ENCODE data around the gene CECR2. TPM values are rescaled to one million over a fixed set of nuclear protein-coding genes. Genes with fewer than 3 reads are reported as not detected.
"Not testable (repeated sequence)": the region's sequence is repeated elsewhere in the genome, so short reads cannot be mapped to it uniquely, and the experiment has no call there.

CECR2 gene
- total RNA-seq, 2 experiments from 2014 or later, result 0.17 TPM; not detected in 1

- DNase-seq, result no peak
- H3K27ac Mint-ChIP-seq, result no peak overlapping the region
- H3K27me3 Mint-ChIP-seq (ENCODE audit: low read depth), result no peaks in the 10 kb centered on the region
- H3K4me3 Mint-ChIP-seq, result no peak overlapping the region
- H3K4me1 Mint-ChIP-seq (ENCODE audit: low read depth), result no peaks in the 10 kb centered on the region
- intact Hi-C loops (cut with micrococcal nuclease), result no loop called here
- CTCF ChIA-PET, result no interaction called here
- H3K36me3 Mint-ChIP-seq (ENCODE audit: low read depth), result no peaks in the 10 kb centered on the region
- no peaks in the 10 kb centered on the region for H3K9me3 Mint-ChIP-seq
Measured at GRCh38 chr22:17419348-17419747, 50.1 kb downstream of the CECR2 start.

- Mint-ChIP-seq H3K9me3 (no peaks in the 10 kb centered on the region), H3K36me3 (ENCODE audit: low read depth) (no peaks in the 10 kb centered on the region), H3K4me1 (ENCODE audit: low read depth) (no peaks in the 10 kb centered on the region), H3K27ac (no peak overlapping the region), H3K4me3 (no peak overlapping the region), H3K27me3 (ENCODE audit: low read depth) (peaks cover 2% of the 10 kb centered on the region)
- CTCF ChIA-PET, result no interaction called here
- intact Hi-C loops (cut with micrococcal nuclease), result no loop called here
- DNase-seq, result no peak
Measured at GRCh38 chr22:17422736-17423343, 53.6 kb downstream of the CECR2 start.

- Mint-ChIP-seq H3K4me3 (no peak overlapping the region), H3K27ac (no peak overlapping the region), H3K9me3 (no peaks in the 10 kb centered on the region), H3K27me3 (ENCODE audit: low read depth) (peaks cover 4% of the 10 kb centered on the region), H3K36me3 (ENCODE audit: low read depth) (no peaks in the 10 kb centered on the region), H3K4me1 (ENCODE audit: low read depth) (no peaks in the 10 kb centered on the region)
- intact Hi-C loops (cut with micrococcal nuclease), result no loop called here
- CTCF ChIA-PET, result no interaction called here
- no peak for DNase-seq
Measured at GRCh38 chr22:17423616-17424015, 54.4 kb downstream of the CECR2 start.

- DNase-seq; H3K27ac Mint-ChIP-seq; H3K36me3 Mint-ChIP-seq (ENCODE audit: low read depth); intact Hi-C loops (cut with micrococcal nuclease); H3K4me1 Mint-ChIP-seq (ENCODE audit: low read depth); CTCF ChIA-PET; H3K4me3 Mint-ChIP-seq; H3K9me3 Mint-ChIP-seq: not testable (repeated sequence)
- peaks cover 11% of the 10 kb centered on the region for H3K27me3 Mint-ChIP-seq (ENCODE audit: low read depth)
Measured at GRCh38 chr22:17427528-17427927, 58.3 kb downstream of the CECR2 start.

- Mint-ChIP-seq H3K9me3 (no peaks in the 10 kb centered on the region), H3K36me3 (ENCODE audit: low read depth) (no peaks in the 10 kb centered on the region), H3K4me1 (ENCODE audit: low read depth) (no peaks in the 10 kb centered on the region), H3K27me3 (ENCODE audit: low read depth) (peaks cover 11% of the 10 kb centered on the region), H3K27ac (no peak overlapping the region), H3K4me3 (no peak overlapping the region)
- intact Hi-C loops (cut with micrococcal nuclease), result no loop called here
- DNase-seq, result no peak
- CTCF ChIA-PET, result no interaction called here
Measured at GRCh38 chr22:17429516-17429915, 60.3 kb downstream of the CECR2 start.

- CTCF ChIA-PET, result interaction anchor here (1.0 kb wide), 1 partner anchor 259 kb away, joined by 4 read pairs; no protein-coding TSS in a partner anchor
- Mint-ChIP-seq H3K9me3 (no peaks in the 10 kb centered on the region), H3K36me3 (ENCODE audit: low read depth) (no peaks in the 10 kb centered on the region)
Measured at GRCh38 chr22:17430412-17430811, 61.2 kb downstream of the CECR2 start.

GRCh38 chr22:17431179-17431578 lies 61.9 kb downstream of the CECR2 start:
- peaks cover 11% of the 10 kb centered on the region for H3K27me3 Mint-ChIP-seq (ENCODE audit: low read depth)
- CTCF ChIA-PET, result interaction anchor here (1.0 kb wide), 1 partner anchor 259 kb away, joined by 4 read pairs; no protein-coding TSS in a partner anchor
- no peak for DNase-seq
- H3K4me3 Mint-ChIP-seq, result no peak overlapping the region
- H3K36me3 Mint-ChIP-seq (ENCODE audit: low read depth), result no peaks in the 10 kb centered on the region
- intact Hi-C loops (cut with micrococcal nuclease), result no loop called here
- H3K4me1 Mint-ChIP-seq (ENCODE audit: low read depth), result no peaks in the 10 kb centered on the region
- no peak overlapping the region for H3K27ac Mint-ChIP-seq
- no peaks in the 10 kb centered on the region for H3K9me3 Mint-ChIP-seq

More at GRCh38 chr22:17430412-17430811, 61.2 kb downstream of the CECR2 start:
- H3K4me3 Mint-ChIP-seq, result no peak overlapping the region
- no peaks in the 10 kb centered on the region for H3K4me1 Mint-ChIP-seq (ENCODE audit: low read depth)
- H3K27ac Mint-ChIP-seq, result no peak overlapping the region
- no peak for DNase-seq
- H3K27me3 Mint-ChIP-seq (ENCODE audit: low read depth), result peaks cover 11% of the 10 kb centered on the region
- intact Hi-C loops (cut with micrococcal nuclease), result no loop called here

- peaks cover 6% of the 10 kb centered on the region for H3K27me3 Mint-ChIP-seq (ENCODE audit: low read depth)
- no peak overlapping the region for H3K4me3 Mint-ChIP-seq
- H3K9me3 Mint-ChIP-seq, result no peaks in the 10 kb centered on the region
- no peak overlapping the region for H3K27ac Mint-ChIP-seq
- CTCF ChIA-PET, result interaction anchor here (0.6 kb wide), 1 partner anchor 53 kb away, joined by 3 read pairs; no protein-coding TSS in a partner anchor
- no peaks in the 10 kb centered on the region for H3K36me3 Mint-ChIP-seq (ENCODE audit: low read depth)
- DNase-seq, result no peak
- intact Hi-C loops (cut with micrococcal nuclease), result no loop called here
- H3K4me1 Mint-ChIP-seq (ENCODE audit: low read depth), result peaks cover 3% of the 10 kb centered on the region
Measured at GRCh38 chr22:17434856-17435255, 65.6 kb downstream of the CECR2 start.

- no peak for DNase-seq
Measured at GRCh38 chr22:17435375-17435774, 66.1 kb downstream of the CECR2 start.

GRCh38 chr22:17436382-17436980 lies 67.2 kb downstream of the CECR2 start:
- peaks cover 6% of the 10 kb centered on the region for H3K27me3 Mint-ChIP-seq (ENCODE audit: low read depth)
- CTCF ChIA-PET, result interaction anchor here (0.7 to 1.0 kb wide), 2 partner anchors 170 to 265 kb away, joined by 3 read pairs; no protein-coding TSS in a partner anchor
- no peak for DNase-seq

More at GRCh38 chr22:17435375-17435774, 66.1 kb downstream of the CECR2 start:
- H3K27me3 Mint-ChIP-seq (ENCODE audit: low read depth), result peaks cover 6% of the 10 kb centered on the region
- CTCF ChIA-PET, result interaction anchor here (1.0 kb wide), 1 partner anchor 264 kb away, joined by 3 read pairs; no protein-coding TSS in a partner anchor
- no peak overlapping the region for H3K27ac Mint-ChIP-seq
- H3K4me3 Mint-ChIP-seq, result no peak overlapping the region
- no peaks in the 10 kb centered on the region for H3K36me3 Mint-ChIP-seq (ENCODE audit: low read depth)
- H3K9me3 Mint-ChIP-seq, result no peaks in the 10 kb centered on the region
- H3K4me1 Mint-ChIP-seq (ENCODE audit: low read depth), result peaks cover 3% of the 10 kb centered on the region
- intact Hi-C loops (cut with micrococcal nuclease), result no loop called here

GRCh38 chr22:17436981-17437412 lies 67.7 kb downstream of the CECR2 start:
- no peak for DNase-seq
- Mint-ChIP-seq H3K36me3 (ENCODE audit: low read depth) (no peaks in the 10 kb centered on the region), H3K27me3 (ENCODE audit: low read depth) (peaks cover 6% of the 10 kb centered on the region), H3K27ac (no peak overlapping the region), H3K9me3 (no peaks in the 10 kb centered on the region), H3K4me3 (no peak overlapping the region), H3K4me1 (ENCODE audit: low read depth) (peaks cover 3% of the 10 kb centered on the region)
- intact Hi-C loops (cut with micrococcal nuclease), result no loop called here
- CTCF ChIA-PET, result no interaction called here

More at GRCh38 chr22:17436382-17436980, 67.2 kb downstream of the CECR2 start:
- Mint-ChIP-seq H3K36me3 (ENCODE audit: low read depth) (no peaks in the 10 kb centered on the region), H3K27ac (no peak overlapping the region), H3K9me3 (no peaks in the 10 kb centered on the region), H3K4me1 (ENCODE audit: low read depth) (peaks cover 3% of the 10 kb centered on the region), H3K4me3 (no peak overlapping the region)
- intact Hi-C loops (cut with micrococcal nuclease), result no loop called here

- intact Hi-C loops (cut with micrococcal nuclease), result no loop called here
- no peak for DNase-seq
Measured at GRCh38 chr22:17438026-17438425, 68.8 kb downstream of the CECR2 start.

GRCh38 chr22:17441326-17441725 lies 72.1 kb downstream of the CECR2 start:
- H3K9me3 Mint-ChIP-seq, result no peaks in the 10 kb centered on the region
- H3K36me3 Mint-ChIP-seq (ENCODE audit: low read depth), result no peaks in the 10 kb centered on the region
- H3K27me3 Mint-ChIP-seq (ENCODE audit: low read depth), result peaks cover 6% of the 10 kb centered on the region
- intact Hi-C loops (cut with micrococcal nuclease), result no loop called here
- no peak overlapping the region for H3K27ac Mint-ChIP-seq
- DNase-seq, result no peak
- no peak overlapping the region for H3K4me3 Mint-ChIP-seq
- CTCF ChIA-PET, result no interaction called here
- peaks cover 3% of the 10 kb centered on the region for H3K4me1 Mint-ChIP-seq (ENCODE audit: low read depth)

More at GRCh38 chr22:17438026-17438425, 68.8 kb downstream of the CECR2 start:
- no peak overlapping the region for H3K4me3 Mint-ChIP-seq
- CTCF ChIA-PET, result interaction anchor here (0.6 to 1.6 kb wide), 2 partner anchors 242 to 266 kb away, joined by 3 to 4 read pairs; no protein-coding TSS in a partner anchor
- H3K27me3 Mint-ChIP-seq (ENCODE audit: low read depth), result peaks cover 6% of the 10 kb centered on the region
- H3K9me3 Mint-ChIP-seq, result no peaks in the 10 kb centered on the region
- no peaks in the 10 kb centered on the region for H3K36me3 Mint-ChIP-seq (ENCODE audit: low read depth)
- peaks cover 3% of the 10 kb centered on the region for H3K4me1 Mint-ChIP-seq (ENCODE audit: low read depth)
- no peak overlapping the region for H3K27ac Mint-ChIP-seq
